PC-9 (cell line): Measurements from ENCODE around the gene LRRC28. TPM values are rescaled to one million over a fixed set of nuclear protein-coding genes. Genes with fewer than 3 reads are reported as not detected.

Experiments
- BruUV-seq: library from RNA; stranded (reverse); fragments of 400-500 nt; replicated peaks from 2 replicates; lab custom pipeline; 2021; lab: Mats Ljungman, UMichigan
- CTCF ChIA-PET: fragments of 300-600 bp; sonication (Branson Sonifier 250); formaldehyde crosslinking; loops from one replicate; lab custom pipeline; 2022; ENCODE audit warnings: antibody characterized with exemption; lab: Charles Lee
- POLR2A ChIA-PET: fragments of 300-600 bp; sonication (Branson Sonifier 250); formaldehyde crosslinking; loops from one replicate; lab custom pipeline; 2022; ENCODE audit warnings: antibody characterized with exemption; ENCODE audit not compliant: unreplicated experiment; lab: Charles Lee
- DNase-seq, 2 experiments: peaks; one replicate each; pipeline versions ENCODE4 v3.0.0 to v3.0.0-alpha.2; 2015 to 2022; ENCODE audit warnings: mixed read lengths in 1 of 2
- H2AFZ ChIP-seq: fragments of 200-600 bp; sonication (generic); 2 replicates; pipeline ENCODE4 v1.8.1; 2017; ENCODE audit warnings: antibody characterized with exemption
- H3F3A ChIP-seq: fragments of 200-600 bp; sonication (generic); 2 replicates; pipeline ENCODE4 v1.8.1; 2017; ENCODE audit warnings: antibody characterized with exemption, mild to moderate bottlenecking, low read depth; ENCODE audit not compliant: insufficient read depth
- H3K27ac ChIP-seq: fragments of 200-600 bp; sonication (generic); 2 replicates; pipeline ENCODE4 v1.6.1; 2016; ENCODE audit warnings: mixed run types
- H3K27me3 ChIP-seq: fragments of 200-600 bp; sonication (generic); 2 replicates; pipeline ENCODE4 v1.6.1; 2016; ENCODE audit warnings: low read depth, mixed run types; ENCODE audit not compliant: insufficient read depth
- H3K36me3 ChIP-seq: fragments of 200-600 bp; sonication (generic); 2 replicates; pipeline ENCODE4 v1.6.1; 2016; ENCODE audit warnings: low read depth, mixed run types
- H3K4me1 ChIP-seq: fragments of 200-600 bp; sonication (generic); replicated peaks from 2 replicates; pipeline ENCODE4 v1.6.1; 2016; ENCODE audit warnings: mixed run types; ENCODE audit not compliant: insufficient read depth
- H3K4me2 ChIP-seq: fragments of 200-600 bp; sonication (generic); 2 replicates; pipeline ENCODE4 v1.6.1; 2017; ENCODE audit warnings: mixed run types
- H3K4me3 ChIP-seq: fragments of 200-600 bp; sonication (generic); 2 replicates; pipeline ENCODE4 v1.6.1; 2016; ENCODE audit warnings: mixed run types
- H3K79me2 ChIP-seq: fragments of 200-600 bp; sonication (generic); 2 replicates; pipeline ENCODE4 v1.6.1; 2017; ENCODE audit warnings: low read depth, mixed run types
- H3K9me2 ChIP-seq: fragments of 200-600 bp; sonication (generic); 2 replicates; pipeline ENCODE4 v1.8.1; 2017; ENCODE audit warnings: mild to moderate bottlenecking; ENCODE audit not compliant: insufficient read depth
- H3K9me3 ChIP-seq: fragments of 200-600 bp; sonication (generic); 2 replicates; pipeline ENCODE4 v1.8.1; 2016; ENCODE audit warnings: low read depth; ENCODE audit not compliant: insufficient read depth
- H4K20me1 ChIP-seq: fragments of 200-600 bp; sonication (generic); 2 replicates; pipeline ENCODE4 v1.8.1; 2017; ENCODE audit not compliant: insufficient read depth
- CTCF ChIP-seq: fragments of 200-600 bp; sonication (generic); conservative IDR thresholded peaks from 2 replicates; pipeline ENCODE4 v1.6.1; 2017; ENCODE audit warnings: mixed run types, antibody characterized with exemption, mild to moderate bottlenecking, moderate library complexity
- EZH2 ChIP-seq: fragments of 200-600 bp; sonication (generic); IDR thresholded peaks from 2 replicates; pipeline ENCODE4 v1.8.0; 2017; ENCODE audit warnings: antibody characterized with exemption, low read depth
- intact Hi-C: fragments of 100-400 bp; cut with micrococcal nuclease; formaldehyde crosslinking; loops from one replicate; pipeline ENCODE4 v1.10.0; 2022; ENCODE audit not compliant: unreplicated experiment
- total RNA-seq: library from RNA; stranded (reverse); gene quantifications from 2 replicates; pipeline ENCODE4 v1.2.3, GENCODE V29; 2021

LRRC28 gene
- total RNA-seq, 1 experiment from 2014 or later = 13.5 TPM

- no peaks in the 10 kb centered on the region for H3K9me3 ChIP-seq
- H3K4me1 ChIP-seq = no peaks in the 10 kb centered on the region
- no peaks in the 10 kb centered on the region for H3K9me2 ChIP-seq
- no peaks in the 10 kb centered on the region for H4K20me1 ChIP-seq
- DNase-seq = no peak
- H3K79me2 ChIP-seq = no peaks in the 10 kb centered on the region
- H3F3A ChIP-seq = no peaks in the 10 kb centered on the region
- BruUV-seq = no TSS peak
- no peak overlapping the region for H2AFZ ChIP-seq
- no peaks in the 10 kb centered on the region for H3K36me3 ChIP-seq
- H3K4me3 ChIP-seq = no peak overlapping the region
- no peak for TF ChIP-seq CTCF
- TF ChIP-seq EZH2 = no peak
- POLR2A ChIA-PET = no interaction called here
- no peak overlapping the region for H3K27ac ChIP-seq
- H3K27me3 ChIP-seq = no peaks in the 10 kb centered on the region
- H3K4me2 ChIP-seq = no peak overlapping the region
- intact Hi-C loops = no loop called here
- CTCF ChIA-PET = no interaction called here
Observed at GRCh38 chr15:99369196-99369595, 117.9 kb downstream of the LRRC28 start.

- no peaks in the 10 kb centered on the region for H3K9me2 ChIP-seq
- no peaks in the 10 kb centered on the region for H3K9me3 ChIP-seq
- H3K4me1 ChIP-seq = no peaks in the 10 kb centered on the region
- no peak for TF ChIP-seq CTCF
- no peak for TF ChIP-seq EZH2
- H2AFZ ChIP-seq = no peak overlapping the region
- H3K4me2 ChIP-seq = no peak overlapping the region
- no peaks in the 10 kb centered on the region for H3K79me2 ChIP-seq
- CTCF ChIA-PET = interaction anchor here (0.6 to 1.3 kb wide), 2 partner anchors 65 to 333 kb away, joined by 5 read pairs; no protein-coding TSS in a partner anchor
- no peak overlapping the region for H3K4me3 ChIP-seq
- no TSS peak for BruUV-seq
- no peaks in the 10 kb centered on the region for H3K36me3 ChIP-seq
- no peak for DNase-seq
- H3F3A ChIP-seq = no peaks in the 10 kb centered on the region
- no peak overlapping the region for H3K27ac ChIP-seq
- POLR2A ChIA-PET = no interaction called here
- H3K27me3 ChIP-seq = no peaks in the 10 kb centered on the region
- intact Hi-C loops = no loop called here
- H4K20me1 ChIP-seq = no peaks in the 10 kb centered on the region
Observed at GRCh38 chr15:99371180-99372103, 120.2 kb downstream of the LRRC28 start.

- no peaks in the 10 kb centered on the region for H3F3A ChIP-seq
- DNase-seq = peak in 1 of 2 experiments; percentile 7
- ChIA-PET CTCF (interaction anchor here (0.7 to 1.1 kb wide), 2 partner anchors 22 to 113 kb away, joined by 3 to 8 read pairs; no protein-coding TSS in a partner anchor), POLR2A (no interaction called here)
- H3K9me2 ChIP-seq = no peaks in the 10 kb centered on the region
- no peaks in the 10 kb centered on the region for H3K9me3 ChIP-seq
- H3K4me3 ChIP-seq = no peak overlapping the region
- H3K79me2 ChIP-seq = no peaks in the 10 kb centered on the region
- H3K27me3 ChIP-seq = no peaks in the 10 kb centered on the region
- no peaks in the 10 kb centered on the region for H3K36me3 ChIP-seq
- H4K20me1 ChIP-seq = no peaks in the 10 kb centered on the region
- intact Hi-C loops = no loop called here
- peaks cover 15% of the 10 kb centered on the region for H3K4me1 ChIP-seq
- H3K4me2 ChIP-seq = peak overlapping the region; percentile 25; the same call in 1 of the 2 replicates
- no peak overlapping the region for H2AFZ ChIP-seq
- no TSS peak for BruUV-seq
- no peak overlapping the region for H3K27ac ChIP-seq
- no peak for TF ChIP-seq EZH2
- no peak for TF ChIP-seq CTCF
Observed at GRCh38 chr15:99385005-99385669, 133.9 kb downstream of the LRRC28 start.
